Stimulated activated CD4-positive, alpha-beta T cell treated with anti-CD3 and anti-CD28 coated beads, Interleukin-15, amount 100 ng/mL, for 1 hour (primary cell): ENCODE data around the gene DIP2B.

ENCODE experiments used
- DNase-seq, 2 donors: peaks; one replicate each; pipeline ENCODE4 v3.0.0-alpha.2; 2020; ENCODE audit warnings: low read depth in 1 of 2, low spot score in 1 of 2

Gene DIP2B

GRCh38 chr12:50725011-50725942, 220.5 kb downstream of the DIP2B start:
- DNase-seq = no peak

- no peak for DNase-seq
These were observed 222.7 kb downstream of the DIP2B start for GRCh38 chr12:50727466-50727865.

GRCh38 chr12:50728417-50728816, 223.6 kb downstream of the DIP2B start:
- DNase-seq = no peak

- DNase-seq = no peak
These were observed 224.1 kb downstream of the DIP2B start for GRCh38 chr12:50728841-50729240.

DNA sequence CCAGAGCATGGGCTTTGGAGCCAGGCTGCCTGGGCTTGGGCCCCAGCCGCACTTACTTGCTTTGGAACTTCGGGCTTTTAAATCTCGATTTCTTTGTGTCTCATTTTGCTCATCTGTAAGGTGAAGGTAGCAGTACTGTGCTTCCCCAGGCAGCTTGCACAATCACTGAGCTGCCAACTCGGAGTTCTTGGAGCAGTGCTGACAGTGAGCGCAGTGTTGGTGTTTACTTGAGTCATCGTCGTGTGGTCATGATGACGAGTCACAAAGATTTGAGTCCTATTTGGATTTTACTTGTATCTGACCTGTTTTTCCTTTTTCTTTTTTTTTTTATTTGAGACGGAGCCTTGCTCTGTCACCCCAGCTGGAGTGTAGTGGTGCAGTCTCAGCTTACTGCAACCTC, 227.8 kb downstream of the DIP2B start:
- no peak for DNase-seq

DNA sequence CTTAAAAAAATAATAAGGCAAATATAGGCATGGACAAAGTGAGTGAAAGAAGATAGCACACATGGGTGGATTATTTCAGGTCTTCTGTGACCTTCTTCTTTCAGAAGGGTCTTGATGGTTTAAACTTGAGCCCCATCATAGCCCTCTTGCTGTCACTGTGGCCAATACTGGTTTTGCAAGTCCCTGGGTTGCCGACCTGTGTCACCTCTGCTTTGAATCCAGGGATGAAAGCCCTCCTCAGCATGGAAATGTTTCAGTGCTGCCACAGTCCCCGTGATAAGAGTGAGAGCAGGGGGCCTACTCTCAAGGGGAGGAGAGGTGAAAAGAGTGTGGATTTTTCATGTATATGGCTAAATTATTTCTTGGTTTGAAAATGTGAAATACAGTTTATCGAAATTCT, 228.9 kb downstream of the DIP2B start:
- DNase-seq = no peak

GRCh38 chr12:50734409-50735263, 229.9 kb downstream of the DIP2B start:
- DNase-seq = no peak

- DNase-seq = no peak
These were observed 234.8 kb downstream of the DIP2B start for GRCh38 chr12:50739611-50740010.

DNA sequence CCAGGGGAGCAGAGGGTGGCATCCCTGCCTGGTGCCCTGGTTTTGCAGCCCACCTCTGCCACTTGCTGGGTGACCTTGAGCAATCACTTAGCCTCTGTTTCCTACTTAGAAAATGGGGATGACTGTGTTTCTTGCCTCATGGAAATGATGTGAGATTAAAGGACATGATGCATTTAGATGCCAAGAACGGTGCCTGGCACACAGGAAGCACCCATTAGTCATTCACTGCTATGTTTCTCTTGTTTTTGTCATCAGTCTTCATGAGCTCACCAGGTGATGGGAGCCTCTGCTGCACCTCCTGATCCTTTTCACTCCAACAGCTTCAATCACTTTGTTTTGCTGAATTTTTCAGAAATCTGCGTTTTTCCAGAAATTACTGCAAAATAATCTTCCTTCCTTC, 235.5 kb downstream of the DIP2B start:
- DNase-seq = no peak

GRCh38 chr12:50742776-50743175, 238.0 kb downstream of the DIP2B start:
- DNase-seq = no peak

DNA sequence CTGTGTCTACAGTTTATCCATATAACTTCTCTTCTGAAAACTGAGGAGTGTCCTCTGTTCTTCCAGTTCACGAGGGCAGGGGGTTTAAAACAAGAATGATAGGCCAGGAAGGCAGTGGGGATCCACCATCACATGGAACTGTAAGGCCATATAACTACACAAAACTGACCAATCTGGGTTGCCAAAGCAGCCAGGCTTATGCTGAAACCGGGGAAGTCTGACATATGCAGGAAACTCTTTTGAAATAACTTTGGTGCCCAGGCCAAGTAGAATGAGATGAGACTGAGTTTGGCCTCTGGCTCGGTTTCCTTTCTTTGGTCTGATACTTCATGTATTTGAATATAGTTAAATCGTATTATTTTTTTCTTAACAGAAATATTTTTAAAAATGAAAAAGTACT, 241.1 kb downstream of the DIP2B start:
- DNase-seq = no peak

DNA sequence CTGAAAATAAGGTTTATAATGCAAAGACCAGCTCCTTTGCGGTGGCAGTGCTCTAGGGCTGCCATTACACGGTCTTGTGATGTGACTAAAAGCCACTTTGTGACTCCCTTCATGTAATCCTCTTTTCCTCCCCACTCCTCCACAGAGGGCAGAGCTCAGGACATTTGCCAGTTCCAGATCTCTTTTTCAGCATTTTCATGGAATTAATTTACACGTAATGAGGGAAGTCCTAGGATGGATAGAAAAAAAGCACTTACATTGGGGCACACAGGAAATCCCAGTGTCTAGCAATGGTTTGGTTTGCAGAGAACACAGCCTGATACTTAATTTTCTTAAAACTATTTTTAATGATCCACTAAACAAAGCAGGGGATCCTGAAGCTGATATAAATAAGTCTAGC, 241.6 kb downstream of the DIP2B start:
- no peak for DNase-seq

GRCh38 chr12:50747817-50748216, 243.0 kb downstream of the DIP2B start:
- no peak for DNase-seq

GRCh38 chr12:50749459-50749882, 244.7 kb downstream of the DIP2B start:
- no peak for DNase-seq

DNA sequence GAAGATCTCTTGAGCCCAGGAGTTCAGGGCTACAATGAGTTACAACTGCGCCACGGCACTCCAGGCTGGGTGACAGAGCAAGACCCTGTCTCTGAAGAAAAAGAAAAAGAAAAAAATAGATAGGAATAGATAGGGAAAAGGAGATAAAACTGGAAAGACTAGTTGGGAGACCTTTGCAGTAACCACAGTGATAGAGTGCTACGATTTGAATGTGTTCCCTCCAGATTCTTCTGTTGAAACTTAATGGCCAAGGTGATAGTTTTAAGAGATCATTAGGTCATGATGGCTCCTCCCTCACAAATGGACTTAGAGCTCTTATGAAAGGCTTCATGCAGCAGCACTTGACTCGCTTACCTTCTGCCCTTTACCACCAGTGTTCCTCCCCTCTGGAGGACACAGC, 245.6 kb downstream of the DIP2B start:
- DNase-seq = no peak

DNA sequence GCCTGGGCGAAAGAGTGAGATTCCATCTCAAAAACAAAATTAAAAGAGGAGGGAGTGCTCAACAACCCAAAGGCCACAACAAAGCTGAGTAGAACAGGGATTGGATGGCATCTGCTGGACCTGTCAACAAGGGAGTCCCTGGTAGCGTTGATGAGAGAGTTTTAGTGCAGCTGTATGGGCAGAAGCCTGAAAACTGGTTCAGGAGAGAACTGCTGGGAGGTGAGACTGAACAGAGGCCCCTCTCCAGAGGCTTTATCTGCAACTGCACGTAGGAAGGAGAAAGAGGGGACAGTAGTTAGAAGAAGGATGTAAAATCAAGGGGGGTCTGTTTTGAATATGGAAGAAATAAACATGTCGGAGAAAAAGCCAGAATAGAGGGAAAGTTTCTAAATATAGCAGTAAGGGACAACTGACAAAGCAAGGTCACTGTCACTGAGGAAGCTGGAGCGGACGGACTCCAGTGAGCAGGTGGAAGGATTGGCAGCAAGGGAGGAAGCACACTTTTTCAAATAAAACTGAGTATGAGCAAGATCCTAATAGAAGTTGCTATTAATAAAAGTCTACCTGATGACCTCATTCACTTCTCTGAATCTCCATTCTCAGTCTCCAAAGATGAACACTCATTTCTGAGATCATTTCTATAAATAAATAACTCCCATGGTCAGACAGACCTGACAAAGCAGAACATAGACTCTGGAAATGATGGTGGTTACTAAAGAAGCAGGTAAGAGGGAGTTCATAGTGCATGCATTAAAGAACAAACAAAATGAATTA, 247.3 kb downstream of the DIP2B start:
- DNase-seq = no peak

DNA sequence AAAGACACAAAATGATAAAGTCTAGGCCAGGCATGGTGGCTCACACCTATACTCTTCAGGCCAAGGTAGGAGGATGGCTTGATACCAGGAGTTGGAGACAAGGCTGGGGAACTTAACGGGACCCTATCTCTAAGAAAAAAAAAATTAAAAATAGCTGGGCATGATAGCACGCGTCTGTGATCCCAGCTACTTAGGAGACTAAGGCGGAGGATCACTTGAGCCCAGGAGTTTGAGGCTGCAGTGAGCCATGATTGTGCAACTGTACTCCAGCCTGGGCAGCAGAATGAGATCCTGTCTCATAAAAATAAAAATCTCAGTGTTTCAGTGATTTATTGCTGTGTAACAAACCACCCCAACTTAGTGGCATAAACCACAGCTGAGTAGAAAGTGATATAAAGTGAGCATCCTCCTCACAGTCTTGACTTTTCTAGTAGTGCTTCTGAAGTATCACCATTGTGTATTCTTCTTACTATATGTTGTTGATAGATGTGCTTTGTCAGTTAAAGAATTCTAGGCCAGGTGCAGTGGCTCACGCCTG, 248.5 kb downstream of the DIP2B start:
- no peak for DNase-seq

- DNase-seq = peak; percentile 77 to 81
These were observed 259.0 kb downstream of the DIP2B start, which contains the start of gene ATF1 for GRCh38 chr12:50763639-50764285. TSS of gene ATF1 (plus strand) at chr12:50764101. CDS start at chr12:50780146, 16,045 bp downstream.

GRCh38 chr12:50764286-50765094, 259.7 kb downstream of the DIP2B start:
- peak; percentile 67 to 70 for DNase-seq
